ENCODE measurements around the gene MBD4.
"Not testable (repeated sequence)": the region's sequence is repeated elsewhere in the genome, so short reads cannot be mapped to it uniquely, and the experiment has no call there.

The MBD4 gene

DNA sequence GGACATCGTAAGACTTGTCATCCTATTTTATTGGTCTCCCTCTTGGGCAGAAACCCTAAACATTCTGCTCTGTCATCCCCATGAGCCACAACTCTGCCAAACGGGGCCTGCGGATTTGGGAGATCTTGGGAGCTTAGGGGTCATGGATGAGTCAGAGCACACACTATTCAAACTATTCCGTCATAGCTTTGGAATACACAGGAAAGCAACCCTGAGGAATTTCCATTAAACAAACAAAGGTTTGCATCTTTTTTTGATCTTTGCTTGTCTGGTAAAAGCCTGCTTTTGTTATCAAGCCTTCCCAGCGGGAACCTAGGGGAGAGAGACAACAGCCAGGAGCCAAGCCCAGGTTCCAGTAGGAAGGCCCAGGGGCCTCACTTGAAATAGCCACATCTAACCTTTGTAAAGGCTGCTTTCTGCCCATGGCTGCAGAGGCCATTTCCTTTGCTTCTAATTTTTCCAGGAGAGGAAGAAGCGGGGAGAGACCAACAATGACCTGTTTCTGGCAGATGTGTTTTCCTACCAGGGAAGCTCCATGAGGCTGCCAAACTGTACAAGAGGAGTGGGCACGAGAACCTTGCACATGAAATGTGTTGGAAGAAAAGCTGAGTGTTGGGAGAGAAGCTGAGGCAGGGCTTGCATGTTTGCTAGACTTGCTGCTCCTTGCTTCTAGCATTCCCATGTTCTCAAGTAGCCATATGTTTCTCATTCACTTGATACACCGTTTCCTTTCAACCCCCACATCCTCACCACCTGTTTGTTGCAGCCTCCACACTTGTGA lies 50.8 kb downstream of the MBD4 start:
- H2AK5ac ChIP-seq (ENCODE audit: low read depth, low read length); H3K4me2 ChIP-seq (ENCODE audit: insufficient read depth, low read length, poor library complexity, severe bottlenecking); H3K4me1 ChIP-seq (ENCODE audit: control insufficient read depth in 2 of 2, insufficient read depth in 1 of 2, low read depth in 1 of 2, low read length in 2 of 2); H3K9ac ChIP-seq (ENCODE audit: low read depth, low read length, poor library complexity); H4K91ac ChIP-seq (ENCODE audit: low read depth, low read length, poor library complexity); H3K18ac ChIP-seq (ENCODE audit: low read length); H2AFZ ChIP-seq (ENCODE audit: low read length); H3K27me3 ChIP-seq (ENCODE audit: control insufficient read depth in 3 of 3, insufficient read depth in 3 of 3, low read depth in 1 of 3, low read length in 3 of 3); H3K14ac ChIP-seq (ENCODE audit: low read length); H4K8ac ChIP-seq (ENCODE audit: low read depth, low read length); H3K79me1 ChIP-seq (ENCODE audit: low read depth, low read length); H2BK120ac ChIP-seq (ENCODE audit: low read depth, low read length); H2BK12ac ChIP-seq (ENCODE audit: low read length); H3K23ac ChIP-seq (ENCODE audit: low read depth, low read length, poor library complexity); H3K9me3 ChIP-seq (replicated peaks in 1 of 2; ENCODE audit: control insufficient read depth in 2 of 2, insufficient read depth in 1 of 2, low read depth in 1 of 2, low read length in 2 of 2); H2BK5ac ChIP-seq (ENCODE audit: low read length); H3K4ac ChIP-seq (ENCODE audit: low read length); H2BK15ac ChIP-seq (ENCODE audit: low read length); H3K4me3 ChIP-seq (ENCODE audit: low read length in 2 of 2); DNase-seq (ENCODE audit: low spot score): not testable (repeated sequence)
- Histone ChIP-seq H3K27ac (replicated peaks; ENCODE audit: low read length) (peak overlapping the region; percentile 33), H3K36me3 (replicated peaks in 1 of 2; ENCODE audit: control insufficient read depth in 2 of 2, insufficient read depth in 2 of 2, low read length in 2 of 2) (peaks cover 35 to 62% of the 10 kb centered on the region in 2 donors)
- WGBS, 2 donors (ENCODE audit: extremely low coverage in 2 of 2, insufficient read length in 2 of 2, insufficient replicate concordance in 1 of 2): no CpG with 5 or more reads among the region's 8 CpGs

DNA sequence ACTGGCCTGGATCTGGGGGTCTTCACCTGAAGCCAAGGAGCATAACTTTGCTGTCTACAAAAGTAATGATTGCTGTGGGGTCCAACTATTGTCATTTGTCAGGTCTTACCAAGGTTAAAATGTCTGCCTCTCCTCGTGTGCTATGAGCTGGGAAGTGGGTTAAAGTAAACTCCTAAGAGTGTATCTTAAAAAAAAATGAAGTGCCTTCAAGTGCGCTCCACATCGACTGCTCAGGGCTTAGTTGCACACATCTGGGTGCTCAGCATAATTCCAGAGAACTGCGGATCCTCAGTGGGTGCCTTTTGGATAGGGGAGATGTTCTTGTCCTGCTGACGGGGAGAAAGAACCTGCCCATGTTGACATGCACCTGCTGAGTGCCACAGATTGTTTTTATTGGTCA lies 52.3 kb downstream of the MBD4 start:
- H2AK5ac ChIP-seq (ENCODE audit: low read depth, low read length): no peak overlapping the region
- no peaks in the 10 kb centered on the region for H3K9me3 ChIP-seq (replicated peaks in 1 of 2; ENCODE audit: control insufficient read depth in 2 of 2, insufficient read depth in 1 of 2, low read depth in 1 of 2, low read length in 2 of 2)
- no peak overlapping the region for H2BK15ac ChIP-seq (ENCODE audit: low read length)
- no peak overlapping the region for H2BK120ac ChIP-seq (ENCODE audit: low read depth, low read length)
- H4K91ac ChIP-seq (ENCODE audit: low read depth, low read length, poor library complexity): no peak overlapping the region
- no peak for DNase-seq (ENCODE audit: low spot score)
- no peak overlapping the region for H2BK12ac ChIP-seq (ENCODE audit: low read length)
- no peak overlapping the region for H3K4me3 ChIP-seq (ENCODE audit: low read length in 2 of 2)
- no CpG with 5 or more reads among the region's 5 CpGs for WGBS, 2 donors (ENCODE audit: extremely low coverage in 2 of 2, insufficient read length in 2 of 2, insufficient replicate concordance in 1 of 2)
- H3K14ac ChIP-seq (ENCODE audit: low read length): no peak overlapping the region
- H3K27ac ChIP-seq (replicated peaks; ENCODE audit: low read length): no peak overlapping the region
- no peak overlapping the region for H3K4ac ChIP-seq (ENCODE audit: low read length)
- no peaks in the 10 kb centered on the region for H3K79me1 ChIP-seq (ENCODE audit: low read depth, low read length)
- no peak overlapping the region for H2AFZ ChIP-seq (ENCODE audit: low read length)
- H4K8ac ChIP-seq (ENCODE audit: low read depth, low read length): no peak overlapping the region
- H3K27me3 ChIP-seq (ENCODE audit: control insufficient read depth in 3 of 3, insufficient read depth in 3 of 3, low read depth in 1 of 3, low read length in 3 of 3): no peaks in the 10 kb centered on the region
- no peak overlapping the region for H3K18ac ChIP-seq (ENCODE audit: low read length)
- peaks cover 5% of the 10 kb centered on the region in 2 donors for H3K4me1 ChIP-seq (ENCODE audit: control insufficient read depth in 2 of 2, insufficient read depth in 1 of 2, low read depth in 1 of 2, low read length in 2 of 2)
- no peak overlapping the region for H3K4me2 ChIP-seq (ENCODE audit: insufficient read depth, low read length, poor library complexity, severe bottlenecking)
- peaks cover 29 to 53% of the 10 kb centered on the region in 2 donors for H3K36me3 ChIP-seq (replicated peaks in 1 of 2; ENCODE audit: control insufficient read depth in 2 of 2, insufficient read depth in 2 of 2, low read length in 2 of 2)
- H3K9ac ChIP-seq (ENCODE audit: low read depth, low read length, poor library complexity): no peak overlapping the region
- no peak overlapping the region for H3K23ac ChIP-seq (ENCODE audit: low read depth, low read length, poor library complexity)
- H2BK5ac ChIP-seq (ENCODE audit: low read length): no peak overlapping the region

DNA sequence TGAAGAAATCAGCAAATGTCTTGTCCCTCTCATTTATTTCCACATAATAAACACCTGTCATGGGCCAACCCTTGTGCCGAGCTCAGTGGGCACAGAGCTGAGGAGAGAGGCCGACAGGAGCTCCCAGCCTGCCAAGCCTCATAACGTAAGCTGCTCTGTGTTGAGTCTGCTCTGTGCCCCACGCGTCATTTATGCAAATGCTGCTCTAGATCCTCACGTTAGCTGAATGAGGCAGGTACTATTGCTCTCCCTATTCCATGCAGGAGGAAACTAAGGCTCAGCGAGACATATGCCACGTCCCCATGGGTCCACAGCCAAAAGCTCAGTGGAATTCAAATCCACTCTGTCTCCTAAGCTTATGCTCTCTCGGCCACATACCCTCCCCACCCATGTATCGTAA lies 52.8 kb downstream of the MBD4 start:
- H3K27ac ChIP-seq (replicated peaks; ENCODE audit: low read length): no peak overlapping the region
- H3K4me1 ChIP-seq (ENCODE audit: control insufficient read depth in 2 of 2, insufficient read depth in 1 of 2, low read depth in 1 of 2, low read length in 2 of 2): peaks cover 5% of the 10 kb centered on the region in 2 donors
- H4K91ac ChIP-seq (ENCODE audit: low read depth, low read length, poor library complexity): no peak overlapping the region
- H3K4me3 ChIP-seq (ENCODE audit: low read length in 2 of 2): no peak overlapping the region
- H2BK5ac ChIP-seq (ENCODE audit: low read length): no peak overlapping the region
- no peak overlapping the region for H2BK15ac ChIP-seq (ENCODE audit: low read length)
- H3K23ac ChIP-seq (ENCODE audit: low read depth, low read length, poor library complexity): no peak overlapping the region
- no peak overlapping the region for H2BK120ac ChIP-seq (ENCODE audit: low read depth, low read length)
- no peak overlapping the region for H3K18ac ChIP-seq (ENCODE audit: low read length)
- WGBS, 2 donors (ENCODE audit: extremely low coverage in 2 of 2, insufficient read length in 2 of 2, insufficient replicate concordance in 1 of 2): no CpG with 5 or more reads among the region's 10 CpGs
- H4K8ac ChIP-seq (ENCODE audit: low read depth, low read length): peak overlapping the region; percentile 7
- no peaks in the 10 kb centered on the region for H3K27me3 ChIP-seq (ENCODE audit: control insufficient read depth in 3 of 3, insufficient read depth in 3 of 3, low read depth in 1 of 3, low read length in 3 of 3)
- H3K14ac ChIP-seq (ENCODE audit: low read length): no peak overlapping the region
- no peak overlapping the region for H2AFZ ChIP-seq (ENCODE audit: low read length)
- peaks cover 27 to 48% of the 10 kb centered on the region in 2 donors for H3K36me3 ChIP-seq (replicated peaks in 1 of 2; ENCODE audit: control insufficient read depth in 2 of 2, insufficient read depth in 2 of 2, low read length in 2 of 2)
- no peak overlapping the region for H3K4me2 ChIP-seq (ENCODE audit: insufficient read depth, low read length, poor library complexity, severe bottlenecking)
- DNase-seq (ENCODE audit: low spot score): no peak
- no peaks in the 10 kb centered on the region for H3K9me3 ChIP-seq (replicated peaks in 1 of 2; ENCODE audit: control insufficient read depth in 2 of 2, insufficient read depth in 1 of 2, low read depth in 1 of 2, low read length in 2 of 2)
- H2BK12ac ChIP-seq (ENCODE audit: low read length): no peak overlapping the region
- no peak overlapping the region for H3K4ac ChIP-seq (ENCODE audit: low read length)
- no peak overlapping the region for H2AK5ac ChIP-seq (ENCODE audit: low read depth, low read length)
- H3K79me1 ChIP-seq (ENCODE audit: low read depth, low read length): no peaks in the 10 kb centered on the region
- H3K9ac ChIP-seq (ENCODE audit: low read depth, low read length, poor library complexity): no peak overlapping the region

DNA sequence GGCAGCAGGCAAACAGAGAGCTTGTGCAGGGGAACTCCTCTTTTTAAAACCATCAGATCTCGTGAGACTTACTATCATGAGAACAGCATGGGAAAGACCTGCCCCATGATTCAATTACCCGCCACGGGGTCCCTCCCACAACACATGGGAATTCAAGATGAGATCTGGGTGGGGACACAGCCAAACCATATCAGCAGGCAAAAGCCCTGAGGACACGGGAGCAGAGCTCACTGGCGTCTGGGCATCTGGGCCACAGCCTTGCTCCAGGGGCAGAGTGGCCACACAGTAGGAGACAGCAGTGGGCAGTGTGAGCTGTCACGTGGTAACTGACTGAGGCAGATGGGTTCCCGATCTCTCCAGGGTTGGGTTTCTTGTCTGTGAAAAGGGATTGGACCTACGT lies 54.2 kb downstream of the MBD4 start:
- not testable (repeated sequence) for H2AFZ ChIP-seq (ENCODE audit: low read length); H3K9ac ChIP-seq (ENCODE audit: low read depth, low read length, poor library complexity); H3K4me2 ChIP-seq (ENCODE audit: insufficient read depth, low read length, poor library complexity, severe bottlenecking); H3K27ac ChIP-seq (replicated peaks; ENCODE audit: low read length); H3K27me3 ChIP-seq (ENCODE audit: control insufficient read depth in 3 of 3, insufficient read depth in 3 of 3, low read depth in 1 of 3, low read length in 3 of 3); H3K9me3 ChIP-seq (replicated peaks in 1 of 2; ENCODE audit: control insufficient read depth in 2 of 2, insufficient read depth in 1 of 2, low read depth in 1 of 2, low read length in 2 of 2); H3K18ac ChIP-seq (ENCODE audit: low read length); H3K79me1 ChIP-seq (ENCODE audit: low read depth, low read length); H2BK12ac ChIP-seq (ENCODE audit: low read length); H2AK5ac ChIP-seq (ENCODE audit: low read depth, low read length); H2BK120ac ChIP-seq (ENCODE audit: low read depth, low read length); H2BK15ac ChIP-seq (ENCODE audit: low read length); H4K91ac ChIP-seq (ENCODE audit: low read depth, low read length, poor library complexity); H4K8ac ChIP-seq (ENCODE audit: low read depth, low read length); DNase-seq (ENCODE audit: low spot score); H3K4ac ChIP-seq (ENCODE audit: low read length); H3K23ac ChIP-seq (ENCODE audit: low read depth, low read length, poor library complexity); H2BK5ac ChIP-seq (ENCODE audit: low read length); H3K4me1 ChIP-seq (ENCODE audit: control insufficient read depth in 2 of 2, insufficient read depth in 1 of 2, low read depth in 1 of 2, low read length in 2 of 2); H3K14ac ChIP-seq (ENCODE audit: low read length)
- peak overlapping the region in 1 of 2 donors; percentile 51 for H3K4me3 ChIP-seq (ENCODE audit: low read length in 2 of 2)
- no CpG with 5 or more reads among the region's 8 CpGs for WGBS, 2 donors (ENCODE audit: extremely low coverage in 2 of 2, insufficient read length in 2 of 2, insufficient replicate concordance in 1 of 2)
- H3K36me3 ChIP-seq (replicated peaks in 1 of 2; ENCODE audit: control insufficient read depth in 2 of 2, insufficient read depth in 2 of 2, low read length in 2 of 2): peaks cover 23 to 37% of the 10 kb centered on the region in 2 donors
